Body of pancreas (tissue), 4 donors: ENCODE measurements around the gene WDR37. TPM values are rescaled to one million over a fixed set of nuclear protein-coding genes. Genes with fewer than 3 reads are reported as not detected.

Experiments
- ATAC-seq: fragments of 150-250 bp; one replicate; pipeline ENCODE4 v1.9.1; 2016
- DNase-seq, 4 donors: peaks; one replicate each; pipeline ENCODE4 v3.0.0-alpha.2; 2019
- H3K27ac ChIP-seq, 4 donors: fragments of 200-600 bp; sonication (generic); 1 replicate in 3 of 4; 2 replicates in 1 of 4; pipeline versions ENCODE4 v1.5.1 to v1.6.1; 2016 to 2019; ENCODE audit warnings: mild to moderate bottlenecking in 1 of 4, mixed read lengths in 1 of 4, moderate library complexity in 1 of 4
- H3K27me3 ChIP-seq, 2 donors: fragments of 200-600 bp; sonication (generic); one replicate each; pipeline ENCODE4 v1.6.0; 2016; ENCODE audit warnings: mild to moderate bottlenecking in 1 of 2
- H3K36me3 ChIP-seq, 2 donors: fragments of 200-600 bp; sonication (generic); replicated peaks in 1 of 2; 2 replicates each; pipeline ENCODE4 v1.5.1; 2016; ENCODE audit warnings: low read depth in 2 of 2; ENCODE audit not compliant: insufficient read depth in 1 of 2
- H3K4me1 ChIP-seq: fragments of 200-600 bp; sonication (generic); one replicate; pipeline ENCODE4 v1.6.0; 2016
- H3K4me3 ChIP-seq, 2 donors: fragments of 200-600 bp; sonication (generic); 1 replicate in 1 of 2; 2 replicates in 1 of 2; pipeline ENCODE4 v1.5.1; 2016 to 2019
- H3K9me3 ChIP-seq, 3 donors: fragments of 200-600 bp; sonication (generic); 1 replicate in 2 of 3; 2 replicates in 1 of 3; pipeline ENCODE4 v1.5.1; 2016
- POLR2A ChIP-seq, 3 donors: fragments of 450-650 bp; IDR thresholded peaks; one replicate each; pipeline ENCODE4 v1.6.1; 2016; ENCODE audit warnings: antibody characterized with exemption in 3 of 3, mild to moderate bottlenecking in 2 of 3
- WGBS, 2 donors: methylation state at CpG; one replicate each; pipeline ENCODE4 v1.1.5; 2017; 5-methylcytosine and 5-hydroxymethylcytosine counted together
- intact Hi-C: fragments of 100-400 bp; cut with DNase I; formaldehyde crosslinking; loops from one replicate; pipeline ENCODE4 v1.15.1; 2023
- total RNA-seq, 2 donors: library from RNA; depleted of rRNA; stranded (reverse); fragments of >200 nt; gene quantifications; one replicate each; pipeline ENCODE4 v1.1.0, GENCODE V29; 2016
- TF ChIP-seq, protein P1 (sequence below), 7 experiments: fragments of 450-650 bp in 4 of 7; fragments of 200-600 bp in 3 of 7; sonication (generic) in 3 of 7; IDR thresholded peaks; one replicate each; pipeline ENCODE4 v1.5.1; 2016 to 2019; ENCODE audit warnings: antibody characterized with exemption in 7 of 7

WDR37 gene
- total RNA-seq, 2 donors from 2014 or later: 9.9 to 14.3 TPM

DNA sequence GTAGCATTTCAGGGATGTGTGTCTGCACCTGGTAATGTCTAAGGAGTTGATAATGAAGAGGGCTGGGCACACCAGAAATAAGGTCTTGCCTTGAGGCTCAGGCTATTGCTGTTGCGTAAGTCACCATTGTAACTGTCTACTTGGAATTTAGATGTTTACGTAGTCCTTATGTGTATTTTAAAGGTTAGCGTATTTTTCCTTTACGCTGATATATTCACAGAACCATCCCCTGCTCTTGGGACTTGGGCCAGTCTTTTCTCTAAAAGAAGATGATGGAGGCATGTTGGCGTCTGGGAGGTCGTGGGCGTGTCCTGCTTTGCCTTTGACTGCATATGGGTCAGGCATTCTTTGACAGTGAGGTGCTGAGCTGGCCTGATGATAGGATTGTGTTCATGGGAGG lies 14.7 kb downstream of the WDR37 start:
- peaks cover 4 to 5% of the 10 kb centered on the region in 2 donors for H3K36me3 ChIP-seq
- intact Hi-C loops: no loop called here
- DNase-seq: no peak
- no peak for TF ChIP-seq POLR2A (IDR thresholded peaks at IDR 0.05)
- TF ChIP-seq, protein P1, sequence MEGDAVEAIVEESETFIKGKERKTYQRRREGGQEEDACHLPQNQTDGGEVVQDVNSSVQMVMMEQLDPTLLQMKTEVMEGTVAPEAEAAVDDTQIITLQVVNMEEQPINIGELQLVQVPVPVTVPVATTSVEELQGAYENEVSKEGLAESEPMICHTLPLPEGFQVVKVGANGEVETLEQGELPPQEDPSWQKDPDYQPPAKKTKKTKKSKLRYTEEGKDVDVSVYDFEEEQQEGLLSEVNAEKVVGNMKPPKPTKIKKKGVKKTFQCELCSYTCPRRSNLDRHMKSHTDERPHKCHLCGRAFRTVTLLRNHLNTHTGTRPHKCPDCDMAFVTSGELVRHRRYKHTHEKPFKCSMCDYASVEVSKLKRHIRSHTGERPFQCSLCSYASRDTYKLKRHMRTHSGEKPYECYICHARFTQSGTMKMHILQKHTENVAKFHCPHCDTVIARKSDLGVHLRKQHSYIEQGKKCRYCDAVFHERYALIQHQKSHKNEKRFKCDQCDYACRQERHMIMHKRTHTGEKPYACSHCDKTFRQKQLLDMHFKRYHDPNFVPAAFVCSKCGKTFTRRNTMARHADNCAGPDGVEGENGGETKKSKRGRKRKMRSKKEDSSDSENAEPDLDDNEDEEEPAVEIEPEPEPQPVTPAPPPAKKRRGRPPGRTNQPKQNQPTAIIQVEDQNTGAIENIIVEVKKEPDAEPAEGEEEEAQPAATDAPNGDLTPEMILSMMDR (IDR thresholded peaks at IDR 0.05): no peak
- H3K9me3 ChIP-seq: no peaks in the 10 kb centered on the region
- no peak overlapping the region for H3K27ac ChIP-seq
- H3K27me3 ChIP-seq: no peaks in the 10 kb centered on the region
- ATAC-seq: no peak
- no peaks in the 10 kb centered on the region for H3K4me1 ChIP-seq
- WGBS, 2 donors: 87% methylated on average over 7 of the region's 7 CpGs
- H3K4me3 ChIP-seq: no peak overlapping the region

DNA sequence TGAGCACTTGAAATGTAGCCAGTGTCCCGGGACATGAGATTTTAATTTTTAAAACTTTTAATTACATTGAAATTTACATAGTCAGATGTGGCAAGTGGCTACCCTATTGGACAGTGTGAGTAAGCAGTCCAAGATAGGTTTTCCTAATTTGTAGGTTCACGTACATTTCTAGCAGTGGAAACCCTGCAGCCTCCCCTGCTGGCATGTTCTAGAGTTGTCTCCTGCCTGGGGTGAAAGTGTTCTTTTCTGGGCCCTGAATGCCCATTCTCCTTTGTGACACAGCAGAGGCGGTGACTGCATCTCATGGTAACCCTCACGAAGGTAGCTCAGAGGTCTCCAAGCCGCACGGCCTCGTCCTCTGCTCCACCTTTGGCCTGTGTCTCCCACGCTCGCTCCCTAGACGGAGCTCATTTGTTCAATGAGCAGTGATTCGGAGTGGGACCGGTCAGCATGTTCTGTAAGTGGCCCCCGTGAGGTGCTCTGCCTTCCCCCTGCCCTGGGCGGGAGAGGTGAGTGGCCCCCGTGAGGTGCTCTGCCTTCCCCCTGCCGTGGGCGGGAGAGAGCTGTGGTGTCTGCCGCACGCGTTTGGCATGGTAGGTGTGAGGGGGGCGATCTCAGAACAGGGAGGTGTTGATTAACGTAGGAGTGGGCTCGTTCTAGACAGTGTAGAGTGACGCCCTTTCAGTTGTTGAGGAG lies 18.0 kb downstream of the WDR37 start:
- no peaks in the 10 kb centered on the region for H3K27me3 ChIP-seq
- no peak overlapping the region for H3K27ac ChIP-seq
- no peak overlapping the region for H3K4me3 ChIP-seq
- DNase-seq: no peak
- H3K9me3 ChIP-seq: no peaks in the 10 kb centered on the region
- intact Hi-C loops: no loop called here
- TF ChIP-seq, protein P1 (IDR thresholded peaks at IDR 0.05): no peak
- no peak for TF ChIP-seq POLR2A (IDR thresholded peaks at IDR 0.05)
- 94 to 95% methylated on average over 18 to 24 of the region's 24 CpGs for WGBS, 2 donors
- ATAC-seq: no peak
- H3K36me3 ChIP-seq: peaks cover 5 to 8% of the 10 kb centered on the region in 2 donors
- no peaks in the 10 kb centered on the region for H3K4me1 ChIP-seq

DNA sequence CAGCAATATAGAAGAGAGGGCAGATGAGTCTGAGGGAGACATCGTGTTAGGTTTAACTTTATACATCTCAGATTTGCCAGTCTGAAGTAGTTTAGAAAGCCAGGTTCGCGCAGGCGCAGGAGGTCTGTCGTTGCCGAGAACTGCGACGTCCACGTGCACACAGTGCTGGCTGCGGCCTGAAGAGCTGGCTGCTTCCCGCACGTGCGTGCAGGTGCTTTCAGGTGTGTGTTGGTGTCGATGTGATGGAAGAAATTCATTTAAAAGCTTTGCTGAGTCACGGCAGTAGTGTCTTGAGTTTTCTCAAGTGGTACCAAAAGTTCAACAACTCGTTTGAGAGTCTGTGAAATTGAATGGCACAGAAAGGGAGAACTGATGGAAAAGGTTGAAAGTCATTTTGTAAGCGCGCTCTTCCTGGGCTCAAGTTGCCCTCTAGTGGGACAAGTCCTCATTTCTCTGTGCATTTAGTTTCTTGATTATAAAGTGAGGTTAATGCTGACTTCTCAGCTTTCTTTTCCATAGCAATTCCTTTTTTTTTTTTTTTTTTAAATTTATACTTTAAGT lies 18.6 kb downstream of the WDR37 start:
- no peak for DNase-seq
- ATAC-seq: no peak
- Histone ChIP-seq H3K4me3 (no peak overlapping the region), H3K4me1 (no peaks in the 10 kb centered on the region), H3K9me3 (no peaks in the 10 kb centered on the region), H3K36me3 (peaks cover 5 to 11% of the 10 kb centered on the region in 2 donors), H3K27ac (no peak overlapping the region), H3K27me3 (no peaks in the 10 kb centered on the region)
- intact Hi-C loops: no loop called here
- no peak for TF ChIP-seq POLR2A (IDR thresholded peaks at IDR 0.05)
- TF ChIP-seq, protein P1 (IDR thresholded peaks at IDR 0.05): peak in 1 of 7 experiments; percentile 9
- 87 to 89% methylated on average over 17 to 18 of the region's 18 CpGs for WGBS, 2 donors

DNA sequence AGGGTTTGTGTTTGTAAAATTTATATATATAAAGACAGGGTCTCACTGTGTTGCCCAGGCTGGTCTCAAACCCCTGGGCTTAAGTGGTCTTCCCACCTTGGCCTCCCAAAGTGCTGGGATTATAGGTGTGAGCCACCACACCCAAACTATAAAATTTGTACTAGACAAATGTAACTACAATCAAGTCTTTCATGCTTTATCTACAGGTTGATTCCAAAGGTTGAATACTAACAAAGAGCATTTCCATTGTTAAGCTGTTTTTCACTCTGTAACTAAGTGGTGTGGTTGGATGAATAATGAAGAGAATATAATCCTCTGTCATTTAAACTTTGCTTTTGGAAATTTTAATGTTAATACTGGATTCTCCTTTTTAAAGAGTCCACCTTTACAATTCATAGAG lies 22.5 kb downstream of the WDR37 start:
- H3K27ac ChIP-seq: no peak overlapping the region
- no peak for ATAC-seq
- peaks cover 2 to 32% of the 10 kb centered on the region in 2 donors for H3K36me3 ChIP-seq
- no peaks in the 10 kb centered on the region for H3K27me3 ChIP-seq
- no peak for DNase-seq
- no peak overlapping the region for H3K4me3 ChIP-seq
- H3K9me3 ChIP-seq: no peaks in the 10 kb centered on the region
- H3K4me1 ChIP-seq: no peaks in the 10 kb centered on the region
- intact Hi-C loops: no loop called here
- TF ChIP-seq, protein P1 (IDR thresholded peaks at IDR 0.05): no peak
- TF ChIP-seq POLR2A (IDR thresholded peaks at IDR 0.05): no peak

DNA sequence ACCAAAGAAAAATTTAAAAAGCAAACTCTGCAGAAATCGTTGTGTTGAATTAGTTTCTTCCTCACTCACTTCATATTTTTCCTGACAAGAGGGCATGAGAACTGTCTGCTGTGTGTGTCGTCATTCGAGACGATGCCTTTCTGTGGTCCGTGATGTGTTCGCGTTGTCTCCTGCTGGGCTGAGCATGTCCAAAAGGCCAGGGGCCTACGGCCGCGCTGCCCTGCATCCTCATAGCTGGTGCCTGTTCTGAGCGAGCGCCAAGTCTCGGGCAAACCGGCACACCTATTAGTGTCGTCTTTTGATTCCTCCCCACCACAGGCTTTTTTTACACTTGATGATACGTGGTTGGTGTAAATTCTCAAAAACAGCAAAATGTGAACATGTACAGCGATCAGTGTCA lies 27.4 kb downstream of the WDR37 start:
- Histone ChIP-seq H3K36me3 (peaks cover 8 to 53% of the 10 kb centered on the region in 2 donors), H3K4me3 (no peak overlapping the region), H3K4me1 (no peaks in the 10 kb centered on the region), H3K27ac (no peak overlapping the region), H3K9me3 (no peaks in the 10 kb centered on the region), H3K27me3 (no peaks in the 10 kb centered on the region)
- TF ChIP-seq, protein P1 (IDR thresholded peaks at IDR 0.05): no peak
- TF ChIP-seq POLR2A (IDR thresholded peaks at IDR 0.05): no peak
- no peak for DNase-seq
- ATAC-seq: no peak
- intact Hi-C loops: no loop called here
- 90 to 91% methylated on average over 17 of the region's 17 CpGs for WGBS, 2 donors
